ENCODE measurements around the gene SNN.

SNN gene

DNA sequence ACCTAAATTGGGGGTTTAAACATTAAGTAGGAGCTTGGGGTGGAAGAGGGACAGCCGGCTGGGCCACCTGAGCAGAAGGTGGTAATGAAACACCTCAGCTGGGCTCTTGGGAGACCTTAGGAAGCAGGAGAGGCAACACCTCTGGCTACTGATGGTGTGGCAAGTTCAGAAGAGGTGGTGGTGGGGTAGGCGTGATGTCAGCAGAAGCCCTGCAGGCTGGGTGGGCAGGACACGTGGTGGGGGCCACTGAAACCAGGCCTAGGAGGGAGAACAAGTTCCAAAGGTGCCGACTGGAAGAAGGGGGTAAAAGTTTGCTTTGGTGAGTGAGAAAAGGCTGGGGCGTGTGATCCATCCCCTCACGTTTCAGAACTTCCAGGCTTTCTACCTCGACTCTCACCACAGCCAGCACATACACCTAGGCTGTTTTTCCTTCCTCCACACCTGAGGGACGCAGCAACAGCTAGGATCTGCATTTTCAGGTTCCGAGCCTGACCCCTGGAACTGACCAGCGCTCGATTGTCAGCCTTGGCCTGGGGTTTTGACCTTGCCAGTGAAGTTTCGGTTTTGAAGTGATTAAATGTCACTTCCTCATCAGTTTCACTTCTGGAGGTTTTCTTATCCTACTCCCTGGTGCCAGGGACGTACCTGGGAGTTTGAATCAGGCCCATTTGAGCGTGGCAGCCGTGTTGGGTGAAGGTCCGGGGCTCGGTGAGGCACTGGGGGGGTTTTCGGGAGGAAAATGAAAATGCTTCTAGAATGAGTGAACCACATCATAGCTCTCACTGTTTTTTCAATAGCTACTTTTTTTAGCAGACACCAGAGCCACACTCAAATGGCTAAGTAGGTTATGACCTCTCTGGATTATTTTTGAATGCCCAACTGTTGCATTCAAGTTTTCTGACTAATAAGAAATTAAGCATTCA lies 10.0 kb downstream of the SNN start:
- no peak overlapping the region for H3K27ac ChIP-seq
- no peak for TF ChIP-seq CTCF (conservative IDR thresholded peaks at IDR 0.05)

DNA sequence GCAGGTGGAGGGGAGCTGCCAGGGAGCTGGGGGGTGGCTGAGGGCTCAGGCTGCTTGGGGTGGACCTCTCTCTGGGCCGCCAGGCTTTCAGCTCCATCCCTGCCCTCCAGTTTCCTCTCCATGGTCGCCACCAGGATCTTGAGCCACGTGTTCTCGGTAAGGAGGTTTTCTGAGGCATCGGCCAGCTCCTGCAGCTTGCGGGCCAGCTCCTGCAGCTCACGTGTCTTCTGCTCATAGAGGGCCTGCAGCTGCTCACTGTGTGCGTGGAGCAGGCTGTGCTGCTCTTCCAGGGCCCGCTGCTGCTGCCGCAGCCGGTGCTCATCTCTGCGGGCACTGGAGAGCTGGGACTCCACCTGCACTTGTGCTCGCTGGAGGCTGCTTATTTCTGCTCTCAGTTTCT lies 11.0 kb downstream of the SNN start:
- TF ChIP-seq CTCF (conservative IDR thresholded peaks at IDR 0.05), result no peak
- no peak overlapping the region for H3K27ac ChIP-seq

DNA sequence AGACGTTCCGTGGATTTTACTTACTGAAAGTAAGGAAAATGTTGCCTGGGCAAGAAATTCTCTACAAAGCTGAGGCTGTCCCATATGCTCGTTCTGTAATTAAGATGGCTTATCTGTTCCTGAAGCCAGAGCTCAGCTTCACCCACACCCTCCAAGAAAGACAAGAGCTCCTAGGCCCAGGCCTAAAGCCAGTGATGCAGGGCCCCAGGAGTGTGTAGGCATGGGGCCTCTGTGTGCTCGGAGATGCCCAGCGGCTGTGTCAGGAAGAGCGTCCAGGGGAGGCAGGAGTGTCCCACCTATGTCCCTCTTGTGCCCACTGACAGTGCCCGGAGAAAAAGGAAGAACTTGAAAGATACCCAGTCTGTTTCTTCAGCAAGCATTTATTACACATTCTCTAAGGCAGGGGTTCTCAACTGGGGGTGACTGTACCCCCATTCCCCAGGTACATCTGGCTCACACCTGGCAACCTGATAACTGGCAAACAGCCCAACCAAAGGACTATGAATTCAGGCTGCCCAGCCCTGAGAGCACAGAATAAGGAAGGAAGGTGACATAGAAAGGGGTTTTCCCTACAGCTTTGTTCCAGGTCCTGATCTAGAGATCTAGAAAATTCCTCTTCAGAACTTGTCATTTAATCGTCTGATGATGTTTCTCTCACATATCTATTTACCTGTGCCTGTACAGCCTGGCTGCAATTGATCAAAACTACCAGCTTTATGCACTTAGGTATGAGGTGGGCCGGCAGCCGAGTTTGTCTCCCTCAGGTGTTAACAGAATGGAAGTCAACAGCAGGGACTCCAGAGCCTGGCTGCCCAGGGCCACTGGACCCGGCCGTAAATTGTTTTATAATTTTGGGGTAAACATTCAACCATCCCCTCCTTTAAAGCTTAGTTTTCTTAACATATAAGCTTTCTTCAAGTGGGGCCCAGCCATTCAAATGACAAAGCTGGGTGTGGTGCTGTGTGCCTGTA lies 12.0 kb downstream of the SNN start:
- TF ChIP-seq CTCF (conservative IDR thresholded peaks at IDR 0.05), result no peak
- H3K27ac ChIP-seq, result no peak overlapping the region

DNA sequence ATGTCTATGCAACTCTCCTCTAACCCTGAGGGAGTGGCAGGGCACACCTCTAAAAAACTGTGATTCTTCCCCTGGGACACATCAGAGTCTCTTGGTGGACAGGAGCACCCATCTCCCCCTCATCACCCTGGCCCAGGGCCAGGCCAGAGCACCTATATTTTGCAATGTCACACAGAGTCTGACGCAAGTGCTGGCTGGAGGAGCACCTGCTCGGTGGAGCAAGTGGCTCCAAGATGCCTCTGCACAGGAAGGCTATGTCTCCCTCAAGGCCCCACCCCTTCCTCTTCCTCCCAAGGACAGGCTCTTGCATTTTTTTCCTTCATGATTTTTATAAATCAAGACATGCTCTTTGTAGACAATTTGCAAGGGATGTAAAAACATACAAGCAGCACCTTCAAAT lies 13.3 kb downstream of the SNN start:
- no peak for TF ChIP-seq CTCF (conservative IDR thresholded peaks at IDR 0.05)
- no peak overlapping the region for H3K27ac ChIP-seq

GRCh38 chr16:11681976-11682654 lies 13.9 kb downstream of the SNN start:
- H3K27ac ChIP-seq, result no peak overlapping the region
- TF ChIP-seq CTCF (conservative IDR thresholded peaks at IDR 0.05), result no peak

GRCh38 chr16:11682655-11683096 lies 14.4 kb downstream of the SNN start:
- no peak for TF ChIP-seq CTCF (conservative IDR thresholded peaks at IDR 0.05)
- no peak overlapping the region for H3K27ac ChIP-seq
